ENCODE results near the gene MMP17.

Gene MMP17

DNA sequence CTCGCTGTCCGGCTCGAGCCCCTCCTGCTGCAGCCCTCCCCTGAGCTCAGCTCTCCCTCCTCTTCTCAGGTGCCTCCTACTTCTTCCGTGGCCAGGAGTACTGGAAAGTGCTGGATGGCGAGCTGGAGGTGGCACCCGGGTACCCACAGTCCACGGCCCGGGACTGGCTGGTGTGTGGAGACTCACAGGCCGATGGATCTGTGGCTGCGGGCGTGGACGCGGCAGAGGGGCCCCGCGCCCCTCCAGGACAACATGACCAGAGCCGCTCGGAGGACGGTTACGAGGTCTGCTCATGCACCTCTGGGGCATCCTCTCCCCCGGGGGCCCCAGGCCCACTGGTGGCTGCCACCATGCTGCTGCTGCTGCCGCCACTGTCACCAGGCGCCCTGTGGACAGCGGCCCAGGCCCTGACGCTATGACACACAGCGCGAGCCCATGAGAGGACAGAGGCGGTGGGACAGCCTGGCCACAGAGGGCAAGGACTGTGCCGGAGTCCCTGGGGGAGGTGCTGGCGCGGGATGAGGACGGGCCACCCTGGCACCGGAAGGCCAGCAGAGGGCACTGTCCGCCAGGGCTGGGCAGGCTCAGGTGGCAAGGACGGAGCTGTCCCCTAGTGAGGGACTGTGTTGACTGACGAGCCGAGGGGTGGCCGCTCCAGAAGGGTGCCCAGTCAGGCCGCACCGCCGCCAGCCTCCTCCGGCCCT lies 22.8 kb downstream of the MMP17 start:
- no peaks in the 10 kb centered on the region for H3K36me3 ChIP-seq (replicated peaks; ENCODE audit: insufficient read depth, low read length)

DNA sequence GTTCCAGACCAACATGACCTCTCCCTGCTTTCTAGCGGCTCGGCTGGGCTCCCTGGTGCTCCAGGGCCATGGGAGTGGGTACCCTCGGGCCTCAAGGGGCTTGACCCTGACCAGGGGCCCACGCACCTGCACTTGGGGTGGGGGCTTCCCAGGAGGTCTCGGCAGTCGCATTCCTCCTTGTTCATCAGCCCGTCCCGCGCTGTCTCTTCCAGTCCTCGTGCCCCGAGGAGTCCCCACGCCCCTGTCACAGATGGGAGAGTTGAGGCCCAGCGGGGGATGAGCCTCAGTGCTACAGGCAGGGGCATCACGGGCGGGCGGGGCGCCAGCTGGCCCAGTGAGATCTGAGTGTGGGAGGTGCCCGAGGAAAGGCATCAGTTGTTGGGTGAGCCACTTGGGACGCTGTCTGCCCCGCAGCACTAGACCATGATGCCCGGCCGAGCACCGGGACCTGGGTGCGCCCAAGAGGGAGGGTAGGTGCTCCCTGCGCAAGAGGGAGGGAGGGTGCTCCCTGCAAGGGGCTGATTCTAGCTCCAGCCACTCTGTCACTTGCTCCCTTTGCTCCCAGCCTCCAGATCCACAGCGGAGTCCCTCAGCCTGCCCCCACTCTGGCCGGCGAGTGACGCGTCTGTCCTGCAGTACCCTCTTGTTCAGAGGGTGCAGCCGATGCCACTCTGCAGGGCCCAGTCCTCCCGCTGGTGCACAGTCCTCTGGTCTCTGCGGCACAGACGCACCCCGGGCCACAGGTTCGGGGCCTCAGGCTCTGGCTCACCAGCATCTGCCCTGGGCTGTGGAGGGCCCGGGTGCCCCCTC lies 23.8 kb downstream of the MMP17 start:
- Histone ChIP-seq H3K4me2 (ENCODE audit: low read depth, low read length) (no peak overlapping the region), H3K9me3 (replicated peaks; ENCODE audit: insufficient read depth, low read length) (no peaks in the 10 kb centered on the region), H2AFZ (ENCODE audit: low read length) (no peak overlapping the region), H3K36me3 (replicated peaks; ENCODE audit: insufficient read depth, low read length) (no peaks in the 10 kb centered on the region), H3K4me1 (ENCODE audit: low read length) (no peaks in the 10 kb centered on the region), H3K27me3 (replicated peaks; ENCODE audit: insufficient read depth, low read length) (peaks cover 23% of the 10 kb centered on the region), H4K20me1 (ENCODE audit: insufficient read depth, low read length) (no peaks in the 10 kb centered on the region), H3K79me2 (ENCODE audit: low read length) (no peaks in the 10 kb centered on the region), H3K27ac (ENCODE audit: low read length) (no peak overlapping the region), H3F3A (ENCODE audit: insufficient read depth, low read length) (no peaks in the 10 kb centered on the region), H3K4me3 (ENCODE audit: low read length) (no peak overlapping the region), H3K9ac (ENCODE audit: low read length) (no peak overlapping the region), H3K9me2 (replicated peaks; ENCODE audit: insufficient read depth, low read length) (no peaks in the 10 kb centered on the region)
- TF ChIP-seq, protein P1, sequence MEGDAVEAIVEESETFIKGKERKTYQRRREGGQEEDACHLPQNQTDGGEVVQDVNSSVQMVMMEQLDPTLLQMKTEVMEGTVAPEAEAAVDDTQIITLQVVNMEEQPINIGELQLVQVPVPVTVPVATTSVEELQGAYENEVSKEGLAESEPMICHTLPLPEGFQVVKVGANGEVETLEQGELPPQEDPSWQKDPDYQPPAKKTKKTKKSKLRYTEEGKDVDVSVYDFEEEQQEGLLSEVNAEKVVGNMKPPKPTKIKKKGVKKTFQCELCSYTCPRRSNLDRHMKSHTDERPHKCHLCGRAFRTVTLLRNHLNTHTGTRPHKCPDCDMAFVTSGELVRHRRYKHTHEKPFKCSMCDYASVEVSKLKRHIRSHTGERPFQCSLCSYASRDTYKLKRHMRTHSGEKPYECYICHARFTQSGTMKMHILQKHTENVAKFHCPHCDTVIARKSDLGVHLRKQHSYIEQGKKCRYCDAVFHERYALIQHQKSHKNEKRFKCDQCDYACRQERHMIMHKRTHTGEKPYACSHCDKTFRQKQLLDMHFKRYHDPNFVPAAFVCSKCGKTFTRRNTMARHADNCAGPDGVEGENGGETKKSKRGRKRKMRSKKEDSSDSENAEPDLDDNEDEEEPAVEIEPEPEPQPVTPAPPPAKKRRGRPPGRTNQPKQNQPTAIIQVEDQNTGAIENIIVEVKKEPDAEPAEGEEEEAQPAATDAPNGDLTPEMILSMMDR (IDR thresholded peaks at IDR 0.05; ENCODE audit: low read length): no peak
- TF ChIP-seq EZH2 (optimal IDR thresholded peaks at IDR 0.05; ENCODE audit: low read depth, low read length): no peak
- TF ChIP-seq EZH2phosphoT487 (IDR thresholded peaks at IDR 0.05; ENCODE audit: low read length): no peak
- no peak for DNase-seq

More for the DNA sequence above, 22.8 kb downstream of the MMP17 start:
- no peak overlapping the region for H3K9ac ChIP-seq (ENCODE audit: low read length)
- no peak overlapping the region for H3K27ac ChIP-seq (ENCODE audit: low read length)
- no peaks in the 10 kb centered on the region for H3K4me1 ChIP-seq (ENCODE audit: low read length)
- no peak overlapping the region for H2AFZ ChIP-seq (ENCODE audit: low read length)
- no peak overlapping the region for H3K4me3 ChIP-seq (ENCODE audit: low read length)
- peaks cover 23% of the 10 kb centered on the region for H3K27me3 ChIP-seq (replicated peaks; ENCODE audit: insufficient read depth, low read length)
- no peak for DNase-seq
- no peaks in the 10 kb centered on the region for H3F3A ChIP-seq (ENCODE audit: insufficient read depth, low read length)
- no peaks in the 10 kb centered on the region for H3K9me3 ChIP-seq (replicated peaks; ENCODE audit: insufficient read depth, low read length)
- H4K20me1 ChIP-seq (ENCODE audit: insufficient read depth, low read length): no peaks in the 10 kb centered on the region
- no peaks in the 10 kb centered on the region for H3K79me2 ChIP-seq (ENCODE audit: low read length)
- H3K9me2 ChIP-seq (replicated peaks; ENCODE audit: insufficient read depth, low read length): no peaks in the 10 kb centered on the region
- no peak overlapping the region for H3K4me2 ChIP-seq (ENCODE audit: low read depth, low read length)
- TF ChIP-seq EZH2phosphoT487 (IDR thresholded peaks at IDR 0.05; ENCODE audit: low read length) (no peak), EZH2 (optimal IDR thresholded peaks at IDR 0.05; ENCODE audit: low read depth, low read length) (no peak)

DNA sequence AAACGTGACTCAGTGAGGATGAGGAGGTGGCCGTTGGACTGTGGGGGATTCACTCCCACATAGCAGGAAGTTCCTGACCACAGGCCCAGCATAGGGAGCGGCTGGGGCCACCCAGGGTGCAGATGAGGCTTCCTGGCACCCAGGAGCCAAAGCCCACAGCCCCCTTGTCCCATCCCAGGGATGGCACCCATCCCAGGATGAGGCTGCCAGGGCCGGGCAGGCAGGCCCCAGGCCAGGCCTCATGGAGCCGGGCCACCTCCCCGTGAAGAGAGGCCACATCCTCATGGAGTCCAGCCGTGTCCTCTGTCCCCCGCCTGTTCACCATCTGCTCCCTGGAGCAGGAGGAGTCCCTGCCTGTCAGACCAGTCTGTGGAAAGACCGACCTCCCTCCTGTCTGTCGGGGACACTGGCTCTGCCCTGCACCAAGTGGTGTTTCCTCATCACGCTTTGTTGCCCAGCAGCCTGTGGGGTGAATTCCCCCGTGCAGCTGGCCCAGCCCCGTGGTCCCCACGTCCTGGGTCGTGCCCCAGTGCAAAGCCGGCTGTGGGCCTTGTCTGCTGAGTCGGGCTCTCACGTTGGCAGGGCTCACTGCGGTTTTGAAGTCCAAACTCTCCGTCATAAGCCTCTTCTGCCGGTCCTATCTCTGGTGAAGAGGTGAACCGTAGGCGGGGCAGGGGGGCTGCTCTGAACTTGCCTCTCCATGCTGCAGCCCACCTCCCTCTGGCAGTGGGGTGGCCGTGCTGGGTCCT lies 24.5 kb downstream of the MMP17 start:
- Histone ChIP-seq H3K4me3 (ENCODE audit: low read length) (no peak overlapping the region), H3F3A (ENCODE audit: insufficient read depth, low read length) (no peaks in the 10 kb centered on the region), H4K20me1 (ENCODE audit: insufficient read depth, low read length) (no peaks in the 10 kb centered on the region), H3K27me3 (replicated peaks; ENCODE audit: insufficient read depth, low read length) (peaks cover 23% of the 10 kb centered on the region), H3K9me2 (replicated peaks; ENCODE audit: insufficient read depth, low read length) (no peaks in the 10 kb centered on the region), H3K9me3 (replicated peaks; ENCODE audit: insufficient read depth, low read length) (no peaks in the 10 kb centered on the region), H2AFZ (ENCODE audit: low read length) (no peak overlapping the region), H3K27ac (ENCODE audit: low read length) (no peak overlapping the region), H3K79me2 (ENCODE audit: low read length) (no peaks in the 10 kb centered on the region), H3K9ac (ENCODE audit: low read length) (no peak overlapping the region), H3K4me2 (ENCODE audit: low read depth, low read length) (no peak overlapping the region), H3K4me1 (ENCODE audit: low read length) (no peaks in the 10 kb centered on the region), H3K36me3 (replicated peaks; ENCODE audit: insufficient read depth, low read length) (no peaks in the 10 kb centered on the region)
- DNase-seq: no peak
- TF ChIP-seq EZH2 (optimal IDR thresholded peaks at IDR 0.05; ENCODE audit: low read depth, low read length): no peak
- TF ChIP-seq, protein P1 (IDR thresholded peaks at IDR 0.05; ENCODE audit: low read length): no peak
- no peak for TF ChIP-seq EZH2phosphoT487 (IDR thresholded peaks at IDR 0.05; ENCODE audit: low read length)
